Left ventricle myocardium inferior (tissue), 1 donor: ENCODE measurements around the gene MTMR12. TPM values are rescaled to one million over a fixed set of nuclear protein-coding genes. Genes with fewer than 3 reads are reported as not detected.
"Not testable (repeated sequence)": the region's sequence is repeated elsewhere in the genome, so short reads cannot be mapped to it uniquely, and the experiment has no call there.

Experiments used
- DNase-seq: peaks from one replicate; pipeline ENCODE4 v3.0.0-alpha.2; 2020
- H3K27ac ChIP-seq: fragments of 200-600 bp; replicated peaks from 2 replicates; pipeline ENCODE4 v1.8.0; 2021
- H3K27me3 ChIP-seq: fragments of 200-600 bp; 2 replicates; pipeline ENCODE4 v1.8.0; 2021; ENCODE audit warnings: low read depth
- H3K36me3 ChIP-seq: fragments of 200-600 bp; 2 replicates; pipeline ENCODE4 v1.8.0; 2021
- H3K4me1 ChIP-seq: fragments of 200-600 bp; 2 replicates; pipeline ENCODE4 v1.8.0; 2021
- H3K4me3 ChIP-seq: fragments of 200-600 bp; 2 replicates; pipeline ENCODE4 v1.8.0; 2021; ENCODE audit warnings: mild to moderate bottlenecking, moderate library complexity
- H3K9me3 ChIP-seq: fragments of 200-600 bp; replicated peaks from 2 replicates; pipeline ENCODE4 v1.8.0; 2021
- CTCF ChIP-seq: fragments of 200-600 bp; IDR thresholded peaks from 2 replicates; pipeline ENCODE4 v1.8.0; 2021; ENCODE audit warnings: antibody characterized with exemption, mild to moderate bottlenecking, borderline replicate concordance
- intact Hi-C: fragments of 100-400 bp; cut with micrococcal nuclease; formaldehyde crosslinking; loops from one replicate; pipeline ENCODE4 v1.11.0; 2022
- total RNA-seq: library from RNA; stranded (reverse); fragmentation: NEBNext Ultra II Directional; extraction: Animal tissue kit (Norgen Biotek cat#: 25700); gene quantifications from one replicate; pipeline ENCODE4 v1.2.1, GENCODE V29; 2021
- donor health status: DM: no; HTN: yes; CAD: no; lungs with severe emphysema.

Gene MTMR12
- total RNA-seq, 1 donor from 2014 or later: 13.8 TPM

GRCh38 chr5:32223972-32224609 is 88.6 kb downstream of the MTMR12 start:
- TF ChIP-seq CTCF: no peak
- peaks cover 22% of the 10 kb centered on the region for H3K4me1 ChIP-seq
- no peak overlapping the region for H3K4me3 ChIP-seq
- DNase-seq: no peak
- intact Hi-C loops: no loop called here
- H3K36me3 ChIP-seq: peaks cover 11% of the 10 kb centered on the region
- no peaks in the 10 kb centered on the region for H3K27me3 ChIP-seq
- no peaks in the 10 kb centered on the region for H3K9me3 ChIP-seq
- peak overlapping the region; percentile 82 for H3K27ac ChIP-seq

- DNase-seq: no peak
- H3K4me3 ChIP-seq: no peak overlapping the region
- intact Hi-C loops: no loop called here
- peaks cover 29% of the 10 kb centered on the region for H3K4me1 ChIP-seq
- no peaks in the 10 kb centered on the region for H3K9me3 ChIP-seq
- TF ChIP-seq CTCF: no peak
- no peak overlapping the region for H3K27ac ChIP-seq
- H3K27me3 ChIP-seq: no peaks in the 10 kb centered on the region
- peaks cover 5% of the 10 kb centered on the region for H3K36me3 ChIP-seq
These were observed 89.8 kb downstream of the MTMR12 start for GRCh38 chr5:32222723-32223470.

- no peaks in the 10 kb centered on the region for H3K27me3 ChIP-seq
- no peak for TF ChIP-seq CTCF
- peak overlapping the region; percentile 70 for H3K27ac ChIP-seq
- H3K4me3 ChIP-seq: no peak overlapping the region
- H3K4me1 ChIP-seq: peaks cover 14% of the 10 kb centered on the region
- no peaks in the 10 kb centered on the region for H3K9me3 ChIP-seq
- intact Hi-C loops: no loop called here
- DNase-seq: no peak
- H3K36me3 ChIP-seq: no peaks in the 10 kb centered on the region
These were observed 94.8 kb downstream of the MTMR12 start for GRCh38 chr5:32217886-32218396.

- H3K9me3 ChIP-seq, H3K27me3 ChIP-seq, H3K4me3 ChIP-seq, intact Hi-C loops, H3K27ac ChIP-seq, DNase-seq, H3K36me3 ChIP-seq: not testable (repeated sequence)
- H3K4me1 ChIP-seq: peaks cover 18% of the 10 kb centered on the region
These were observed 98.4 kb downstream of the MTMR12 start for GRCh38 chr5:32214344-32214743.

GRCh38 chr5:32210151-32210550 is 102.6 kb downstream of the MTMR12 start:
- H3K36me3 ChIP-seq: no peaks in the 10 kb centered on the region
- no peak overlapping the region for H3K27ac ChIP-seq
- peaks cover 3% of the 10 kb centered on the region for H3K4me1 ChIP-seq
- intact Hi-C loops: no loop called here
- H3K27me3 ChIP-seq: no peaks in the 10 kb centered on the region
- no peak for DNase-seq
- H3K9me3 ChIP-seq: no peaks in the 10 kb centered on the region
- no peak for TF ChIP-seq CTCF
- H3K4me3 ChIP-seq: no peak overlapping the region

- intact Hi-C loops, H3K4me3 ChIP-seq, DNase-seq, H3K9me3 ChIP-seq, H3K4me1 ChIP-seq, H3K27ac ChIP-seq, H3K27me3 ChIP-seq, H3K36me3 ChIP-seq: not testable (repeated sequence)
These were observed 103.9 kb downstream of the MTMR12 start for GRCh38 chr5:32208837-32209236.
